ENCODE data around the gene IL27RA.

DNA sequence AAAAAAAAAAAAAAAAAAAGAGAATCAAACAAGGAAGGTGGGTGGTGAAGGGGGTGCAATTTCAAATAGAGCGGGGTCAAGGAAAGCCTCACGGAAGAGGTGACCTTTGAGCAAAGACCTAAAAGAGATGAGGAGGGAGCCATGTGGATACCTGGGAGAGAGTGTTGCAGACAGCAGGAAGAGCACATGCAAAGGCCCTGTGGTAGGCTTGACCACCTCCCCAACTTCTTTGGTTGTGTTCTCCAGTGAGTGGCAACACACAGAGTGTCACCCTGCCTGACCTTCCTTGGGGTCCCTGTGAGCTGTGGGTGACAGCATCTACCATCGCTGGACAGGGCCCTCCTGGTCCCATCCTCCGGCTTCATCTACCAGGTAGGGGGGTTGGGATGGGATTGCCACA lies 18.9 kb downstream of the IL27RA start:
- TF ChIP-seq, protein P1, sequence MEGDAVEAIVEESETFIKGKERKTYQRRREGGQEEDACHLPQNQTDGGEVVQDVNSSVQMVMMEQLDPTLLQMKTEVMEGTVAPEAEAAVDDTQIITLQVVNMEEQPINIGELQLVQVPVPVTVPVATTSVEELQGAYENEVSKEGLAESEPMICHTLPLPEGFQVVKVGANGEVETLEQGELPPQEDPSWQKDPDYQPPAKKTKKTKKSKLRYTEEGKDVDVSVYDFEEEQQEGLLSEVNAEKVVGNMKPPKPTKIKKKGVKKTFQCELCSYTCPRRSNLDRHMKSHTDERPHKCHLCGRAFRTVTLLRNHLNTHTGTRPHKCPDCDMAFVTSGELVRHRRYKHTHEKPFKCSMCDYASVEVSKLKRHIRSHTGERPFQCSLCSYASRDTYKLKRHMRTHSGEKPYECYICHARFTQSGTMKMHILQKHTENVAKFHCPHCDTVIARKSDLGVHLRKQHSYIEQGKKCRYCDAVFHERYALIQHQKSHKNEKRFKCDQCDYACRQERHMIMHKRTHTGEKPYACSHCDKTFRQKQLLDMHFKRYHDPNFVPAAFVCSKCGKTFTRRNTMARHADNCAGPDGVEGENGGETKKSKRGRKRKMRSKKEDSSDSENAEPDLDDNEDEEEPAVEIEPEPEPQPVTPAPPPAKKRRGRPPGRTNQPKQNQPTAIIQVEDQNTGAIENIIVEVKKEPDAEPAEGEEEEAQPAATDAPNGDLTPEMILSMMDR (IDR thresholded peaks at IDR 0.05): no peak
- TF ChIP-seq POLR2A (IDR thresholded peaks at IDR 0.05): no peak

All from testis (tissue), 2 donors.